Measurements from ENCODE around the gene MSH3.

MSH3 gene

DNA sequence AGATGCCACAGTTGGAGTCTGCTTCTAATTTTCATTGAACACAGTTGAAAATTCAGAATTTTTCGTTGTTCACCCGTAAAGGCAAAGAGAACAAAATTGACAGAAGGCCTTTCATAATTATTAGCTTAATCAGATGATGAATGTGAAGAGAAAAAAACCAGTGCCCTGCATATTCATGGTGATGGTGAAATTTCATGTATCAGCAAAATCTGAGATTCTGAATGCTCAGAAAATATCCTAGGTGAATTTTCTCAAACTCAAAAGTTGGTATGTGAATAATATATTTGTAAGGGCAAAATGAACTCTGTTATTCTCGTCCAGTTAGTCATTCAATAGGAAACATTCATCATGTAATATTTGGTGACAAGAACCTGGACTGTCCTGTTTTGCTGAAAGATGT is 136.2 kb downstream of the MSH3 start (continued):
- TF ChIP-seq, protein P1, sequence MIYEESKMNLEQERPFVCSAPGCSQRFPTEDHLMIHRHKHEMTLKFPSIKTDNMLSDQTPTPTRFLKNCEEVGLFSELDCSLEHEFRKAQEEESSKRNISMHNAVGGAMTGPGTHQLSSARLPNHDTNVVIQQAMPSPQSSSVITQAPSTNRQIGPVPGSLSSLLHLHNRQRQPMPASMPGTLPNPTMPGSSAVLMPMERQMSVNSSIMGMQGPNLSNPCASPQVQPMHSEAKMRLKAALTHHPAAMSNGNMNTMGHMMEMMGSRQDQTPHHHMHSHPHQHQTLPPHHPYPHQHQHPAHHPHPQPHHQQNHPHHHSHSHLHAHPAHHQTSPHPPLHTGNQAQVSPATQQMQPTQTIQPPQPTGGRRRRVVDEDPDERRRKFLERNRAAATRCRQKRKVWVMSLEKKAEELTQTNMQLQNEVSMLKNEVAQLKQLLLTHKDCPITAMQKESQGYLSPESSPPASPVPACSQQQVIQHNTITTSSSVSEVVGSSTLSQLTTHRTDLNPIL (CRISPR knock-in tag; IDR thresholded peaks at IDR 0.05; ENCODE audit: low read depth) = no peak
- TF ChIP-seq, protein P2, sequence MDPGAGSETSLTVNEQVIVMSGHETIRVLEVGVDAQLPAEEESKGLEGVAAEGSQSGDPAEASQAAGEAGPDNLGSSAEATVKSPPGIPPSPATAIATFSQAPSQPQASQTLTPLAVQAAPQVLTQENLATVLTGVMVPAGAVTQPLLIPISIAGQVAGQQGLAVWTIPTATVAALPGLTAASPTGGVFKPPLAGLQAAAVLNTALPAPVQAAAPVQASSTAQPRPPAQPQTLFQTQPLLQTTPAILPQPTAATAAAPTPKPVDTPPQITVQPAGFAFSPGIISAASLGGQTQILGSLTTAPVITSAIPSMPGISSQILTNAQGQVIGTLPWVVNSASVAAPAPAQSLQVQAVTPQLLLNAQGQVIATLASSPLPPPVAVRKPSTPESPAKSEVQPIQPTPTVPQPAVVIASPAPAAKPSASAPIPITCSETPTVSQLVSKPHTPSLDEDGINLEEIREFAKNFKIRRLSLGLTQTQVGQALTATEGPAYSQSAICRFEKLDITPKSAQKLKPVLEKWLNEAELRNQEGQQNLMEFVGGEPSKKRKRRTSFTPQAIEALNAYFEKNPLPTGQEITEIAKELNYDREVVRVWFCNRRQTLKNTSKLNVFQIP (CRISPR knock-in tag; IDR thresholded peaks at IDR 0.05; ENCODE audit: borderline replicate concordance, low read depth) = no peak
- TF ChIP-seq CSDC2 (CRISPR knock-in tag; IDR thresholded peaks at IDR 0.05) = no peak

DNA sequence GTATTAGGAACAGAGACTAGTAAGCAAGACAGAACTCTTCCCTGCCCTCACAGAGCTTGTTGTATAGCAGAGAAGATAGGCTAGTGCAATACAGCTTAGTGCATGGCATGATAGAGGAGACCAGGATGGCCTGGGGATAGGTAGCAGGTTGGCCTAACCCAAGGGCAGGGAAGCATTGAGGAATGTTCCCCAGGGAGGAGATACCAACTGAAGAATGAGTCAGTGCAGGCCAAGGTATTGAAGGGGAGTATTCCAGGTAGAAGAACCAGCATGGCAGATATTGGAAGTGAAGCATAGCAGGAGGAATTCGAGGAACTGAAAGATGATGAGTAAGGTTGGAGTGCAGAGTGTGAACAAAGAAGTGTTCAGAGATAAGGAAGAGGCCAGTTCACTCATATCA is 138.9 kb downstream of the MSH3 start:
- no peak for ATAC-seq
- TF ChIP-seq ESRRG (CRISPR knock-in tag; IDR thresholded peaks at IDR 0.05) (no peak), CSDC2 (CRISPR knock-in tag; IDR thresholded peaks at IDR 0.05) (no peak), ZFP30 (CRISPR knock-in tag; IDR thresholded peaks at IDR 0.05) (no peak), SNAI2 (CRISPR knock-in tag; IDR thresholded peaks at IDR 0.05) (no peak), TOX (CRISPR knock-in tag; IDR thresholded peaks at IDR 0.05; ENCODE audit: borderline replicate concordance) (no peak), ZNF70 (CRISPR knock-in tag; IDR thresholded peaks at IDR 0.05) (no peak), PPARA (CRISPR knock-in tag; IDR thresholded peaks at IDR 0.05; ENCODE audit: borderline replicate concordance) (no peak), ZNF565 (CRISPR knock-in tag; conservative IDR thresholded peaks at IDR 0.05; ENCODE audit: low read depth) (no peak), TCF4 (CRISPR knock-in tag; IDR thresholded peaks at IDR 0.05; ENCODE audit: borderline replicate concordance) (no peak), ZNF8 (CRISPR knock-in tag; IDR thresholded peaks at IDR 0.05) (no peak), RARB (CRISPR knock-in tag; IDR thresholded peaks at IDR 0.05) (no peak)
- TF ChIP-seq, protein P3, sequence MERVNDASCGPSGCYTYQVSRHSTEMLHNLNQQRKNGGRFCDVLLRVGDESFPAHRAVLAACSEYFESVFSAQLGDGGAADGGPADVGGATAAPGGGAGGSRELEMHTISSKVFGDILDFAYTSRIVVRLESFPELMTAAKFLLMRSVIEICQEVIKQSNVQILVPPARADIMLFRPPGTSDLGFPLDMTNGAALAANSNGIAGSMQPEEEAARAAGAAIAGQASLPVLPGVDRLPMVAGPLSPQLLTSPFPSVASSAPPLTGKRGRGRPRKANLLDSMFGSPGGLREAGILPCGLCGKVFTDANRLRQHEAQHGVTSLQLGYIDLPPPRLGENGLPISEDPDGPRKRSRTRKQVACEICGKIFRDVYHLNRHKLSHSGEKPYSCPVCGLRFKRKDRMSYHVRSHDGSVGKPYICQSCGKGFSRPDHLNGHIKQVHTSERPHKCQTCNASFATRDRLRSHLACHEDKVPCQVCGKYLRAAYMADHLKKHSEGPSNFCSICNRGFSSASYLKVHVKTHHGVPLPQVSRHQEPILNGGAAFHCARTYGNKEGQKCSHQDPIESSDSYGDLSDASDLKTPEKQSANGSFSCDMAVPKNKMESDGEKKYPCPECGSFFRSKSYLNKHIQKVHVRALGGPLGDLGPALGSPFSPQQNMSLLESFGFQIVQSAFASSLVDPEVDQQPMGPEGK (CRISPR knock-in tag; IDR thresholded peaks at IDR 0.05; ENCODE audit: borderline replicate concordance) = no peak
- TF ChIP-seq, protein P4, sequence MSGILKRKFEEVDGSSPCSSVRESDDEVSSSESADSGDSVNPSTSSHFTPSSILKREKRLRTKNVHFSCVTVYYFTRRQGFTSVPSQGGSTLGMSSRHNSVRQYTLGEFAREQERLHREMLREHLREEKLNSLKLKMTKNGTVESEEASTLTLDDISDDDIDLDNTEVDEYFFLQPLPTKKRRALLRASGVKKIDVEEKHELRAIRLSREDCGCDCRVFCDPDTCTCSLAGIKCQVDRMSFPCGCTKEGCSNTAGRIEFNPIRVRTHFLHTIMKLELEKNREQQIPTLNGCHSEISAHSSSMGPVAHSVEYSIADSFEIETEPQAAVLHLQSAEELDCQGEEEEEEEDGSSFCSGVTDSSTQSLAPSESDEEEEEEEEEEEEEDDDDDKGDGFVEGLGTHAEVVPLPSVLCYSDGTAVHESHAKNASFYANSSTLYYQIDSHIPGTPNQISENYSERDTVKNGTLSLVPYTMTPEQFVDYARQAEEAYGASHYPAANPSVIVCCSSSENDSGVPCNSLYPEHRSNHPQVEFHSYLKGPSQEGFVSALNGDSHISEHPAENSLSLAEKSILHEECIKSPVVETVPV (CRISPR knock-in tag; IDR thresholded peaks at IDR 0.05) = no peak

DNA sequence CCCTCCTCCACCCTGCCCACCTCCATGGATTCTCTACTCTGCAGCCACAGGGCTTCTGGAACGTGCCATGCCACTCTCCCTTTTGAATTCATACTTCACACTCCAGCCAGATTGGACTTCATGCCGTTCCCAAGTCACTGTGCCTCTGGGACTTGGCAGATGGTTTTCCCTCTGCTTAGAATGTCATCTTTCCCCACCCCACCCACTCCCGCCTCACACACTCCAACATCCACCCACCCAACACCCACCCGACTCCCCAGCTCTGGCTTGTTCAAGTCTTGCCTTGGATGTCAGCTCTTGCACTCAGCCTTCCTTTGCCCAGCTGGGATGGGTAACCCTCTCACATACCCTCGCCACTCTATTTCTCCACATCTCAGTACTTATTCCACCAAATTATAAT is 142.4 kb downstream of the MSH3 start:
- no peak for ATAC-seq
- TF ChIP-seq ESRRG (CRISPR knock-in tag; IDR thresholded peaks at IDR 0.05) (no peak), CSDC2 (CRISPR knock-in tag; IDR thresholded peaks at IDR 0.05) (no peak), TCF4 (CRISPR knock-in tag; IDR thresholded peaks at IDR 0.05; ENCODE audit: borderline replicate concordance) (no peak)
- TF ChIP-seq, protein P2 (CRISPR knock-in tag; IDR thresholded peaks at IDR 0.05; ENCODE audit: borderline replicate concordance, low read depth) = no peak
- TF ChIP-seq, protein P4 (CRISPR knock-in tag; IDR thresholded peaks at IDR 0.05) = no peak
- TF ChIP-seq, protein P1 (CRISPR knock-in tag; IDR thresholded peaks at IDR 0.05; ENCODE audit: low read depth) = no peak

DNA sequence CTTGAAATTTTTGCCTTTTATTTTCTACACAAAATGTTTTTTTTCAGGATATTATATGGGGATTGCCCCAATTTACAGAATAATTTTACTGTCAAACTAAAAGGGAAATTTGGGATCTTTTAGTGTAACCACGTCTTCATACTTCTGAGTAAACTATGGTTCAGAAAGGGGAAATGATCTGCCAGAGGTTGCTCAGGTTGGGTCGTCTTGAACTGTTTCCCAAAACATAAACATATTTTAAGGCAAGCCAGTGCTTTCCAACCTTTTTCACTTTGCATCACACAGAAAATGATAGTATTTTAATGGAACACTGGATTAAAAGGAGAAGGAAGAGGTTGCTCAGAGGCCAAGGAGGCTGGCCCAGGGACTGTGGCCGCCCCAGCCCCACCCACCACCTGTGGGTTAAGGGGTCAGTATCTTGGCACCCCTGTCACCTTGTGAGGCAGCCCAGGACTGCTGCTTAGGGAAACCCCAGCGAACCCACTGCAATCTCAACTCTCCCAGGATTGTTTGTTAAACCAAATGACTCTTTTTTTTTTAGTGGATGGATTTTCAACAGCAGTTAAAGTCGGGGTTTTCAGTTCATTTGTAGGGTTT is 143.1 kb downstream of the MSH3 start:
- ATAC-seq = no peak
- TF ChIP-seq ZFP3 (CRISPR knock-in tag; IDR thresholded peaks at IDR 0.05) (no peak), RARB (CRISPR knock-in tag; IDR thresholded peaks at IDR 0.05) (no peak), ZNF565 (CRISPR knock-in tag; conservative IDR thresholded peaks at IDR 0.05; ENCODE audit: low read depth) (no peak)
- TF ChIP-seq, protein P4 (CRISPR knock-in tag; IDR thresholded peaks at IDR 0.05) = no peak
- TF ChIP-seq, protein P1 (CRISPR knock-in tag; IDR thresholded peaks at IDR 0.05; ENCODE audit: low read depth) = no peak
- TF ChIP-seq, protein P3 (CRISPR knock-in tag; IDR thresholded peaks at IDR 0.05; ENCODE audit: borderline replicate concordance) = no peak

Measured in SK-N-SH treated with all-trans-retinoic acid at 6 μM for 48 hours (cell line).